A549 (cell line): ENCODE results near the gene ST14.

Experiments
- CTCF ChIP-seq: fragments of >200 bp; sonication (Bioruptor Twin); formaldehyde crosslinking; IDR thresholded peaks from 3 replicates; pipeline ENCODE4 v1.5.1; 2016
- JUN ChIP-seq, 2 experiments: fragments of >200 bp; sonication (Bioruptor Twin); formaldehyde crosslinking; IDR thresholded peaks; 2 replicates in 1 of 2; 3 replicates in 1 of 2; pipeline ENCODE4 v1.6.1; 2016 to 2017
- PHF8 ChIP-seq: fragments of 200-600 bp; sonication (generic); IDR thresholded peaks from 2 replicates; pipeline ENCODE4 v1.6.1; 2016; ENCODE audit warnings: low read depth, mild to moderate bottlenecking, antibody characterized with exemption, moderate library complexity, borderline replicate concordance
- POLR2A ChIP-seq: IDR thresholded peaks from 2 replicates; pipeline ENCODE4 v1.6.1; 2012; ENCODE audit warnings: mild to moderate bottlenecking, low read length

GRCh38 chr11:130167146-130167545 is 7.6 kb downstream of the ST14 start:
- TF ChIP-seq CTCF (no peak), PHF8 (no peak), JUN (IDR thresholded peaks at IDR 0.05) (no peak), POLR2A (no peak)
